Measurements from ENCODE around the gene KRTAP24-1.

DNA sequence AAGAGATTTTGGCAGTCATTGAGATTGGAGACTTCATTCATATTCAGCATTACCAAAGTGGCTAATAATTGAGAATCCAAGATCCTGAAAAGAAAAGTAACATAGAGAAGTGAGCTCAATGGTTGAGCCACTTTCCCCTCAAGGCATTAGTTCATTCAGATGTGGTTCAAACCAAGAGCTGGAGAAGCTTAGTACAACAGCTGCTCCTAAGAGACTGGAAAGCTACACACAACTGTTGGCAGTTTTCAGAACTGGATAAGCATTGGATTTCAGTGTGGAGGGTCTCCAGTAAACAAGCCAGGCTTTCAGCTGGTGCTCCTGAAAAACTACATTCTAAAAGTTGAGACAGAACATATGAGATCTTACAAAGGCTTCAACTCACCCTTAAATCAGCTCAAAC is 37.7 kb downstream of the KRTAP24-1 start:
- TF ChIP-seq, protein P1, sequence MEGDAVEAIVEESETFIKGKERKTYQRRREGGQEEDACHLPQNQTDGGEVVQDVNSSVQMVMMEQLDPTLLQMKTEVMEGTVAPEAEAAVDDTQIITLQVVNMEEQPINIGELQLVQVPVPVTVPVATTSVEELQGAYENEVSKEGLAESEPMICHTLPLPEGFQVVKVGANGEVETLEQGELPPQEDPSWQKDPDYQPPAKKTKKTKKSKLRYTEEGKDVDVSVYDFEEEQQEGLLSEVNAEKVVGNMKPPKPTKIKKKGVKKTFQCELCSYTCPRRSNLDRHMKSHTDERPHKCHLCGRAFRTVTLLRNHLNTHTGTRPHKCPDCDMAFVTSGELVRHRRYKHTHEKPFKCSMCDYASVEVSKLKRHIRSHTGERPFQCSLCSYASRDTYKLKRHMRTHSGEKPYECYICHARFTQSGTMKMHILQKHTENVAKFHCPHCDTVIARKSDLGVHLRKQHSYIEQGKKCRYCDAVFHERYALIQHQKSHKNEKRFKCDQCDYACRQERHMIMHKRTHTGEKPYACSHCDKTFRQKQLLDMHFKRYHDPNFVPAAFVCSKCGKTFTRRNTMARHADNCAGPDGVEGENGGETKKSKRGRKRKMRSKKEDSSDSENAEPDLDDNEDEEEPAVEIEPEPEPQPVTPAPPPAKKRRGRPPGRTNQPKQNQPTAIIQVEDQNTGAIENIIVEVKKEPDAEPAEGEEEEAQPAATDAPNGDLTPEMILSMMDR (IDR thresholded peaks at IDR 0.05), result no peak
- TF ChIP-seq POLR2AphosphoS5 (IDR thresholded peaks at IDR 0.05; ENCODE audit: insufficient read depth in 1 of 2, low read depth in 1 of 2) (no peak), POLR2A (IDR thresholded peaks at IDR 0.05) (no peak)

Measured in vagina (tissue), 2 donors.